ENCODE data around the gene TES. TPM values are rescaled to one million over a fixed set of nuclear protein-coding genes. Genes with fewer than 3 reads are reported as not detected.

Gene TES
- total RNA-seq, 2 donors from 2014 or later, result 17.1 to 29.8 TPM

DNA sequence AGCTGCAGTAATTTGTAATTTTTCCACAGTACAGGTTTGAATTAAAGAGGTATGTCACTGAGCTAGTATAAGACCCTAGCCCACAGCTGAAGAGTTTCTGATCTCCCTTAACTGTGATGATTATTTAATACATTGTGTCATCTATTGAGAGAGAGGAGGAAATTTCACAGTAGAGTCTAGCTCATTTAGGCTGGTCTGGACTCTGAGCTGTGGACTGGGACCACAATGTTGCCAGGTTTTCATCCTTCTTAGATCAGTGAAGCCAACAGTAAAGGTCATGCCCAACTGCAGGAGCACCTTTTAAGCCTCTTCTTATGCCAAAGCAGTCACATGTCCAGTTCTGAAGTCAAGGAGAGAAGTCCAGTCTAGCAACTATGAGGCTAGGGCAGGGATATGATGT, 8.9 kb downstream of the TES start:
- Histone ChIP-seq H3K4me1 (peaks cover 33% of the 10 kb centered on the region), H3K27me3 (no peaks in the 10 kb centered on the region), H3K4me3 (no peak overlapping the region), H3K36me3 (replicated peaks in 1 of 2; ENCODE audit: insufficient read depth in 1 of 2, low read depth in 2 of 2) (no peaks in the 10 kb centered on the region), H3K9me3 (no peaks in the 10 kb centered on the region), H3K27ac (no peak overlapping the region)
- DNase-seq (no peak), ATAC-seq (no peak)
- intact Hi-C loops (cut with DNase I), result no loop called here
- no peak for TF ChIP-seq POLR2A (IDR thresholded peaks at IDR 0.05)
- TF ChIP-seq, protein P1, sequence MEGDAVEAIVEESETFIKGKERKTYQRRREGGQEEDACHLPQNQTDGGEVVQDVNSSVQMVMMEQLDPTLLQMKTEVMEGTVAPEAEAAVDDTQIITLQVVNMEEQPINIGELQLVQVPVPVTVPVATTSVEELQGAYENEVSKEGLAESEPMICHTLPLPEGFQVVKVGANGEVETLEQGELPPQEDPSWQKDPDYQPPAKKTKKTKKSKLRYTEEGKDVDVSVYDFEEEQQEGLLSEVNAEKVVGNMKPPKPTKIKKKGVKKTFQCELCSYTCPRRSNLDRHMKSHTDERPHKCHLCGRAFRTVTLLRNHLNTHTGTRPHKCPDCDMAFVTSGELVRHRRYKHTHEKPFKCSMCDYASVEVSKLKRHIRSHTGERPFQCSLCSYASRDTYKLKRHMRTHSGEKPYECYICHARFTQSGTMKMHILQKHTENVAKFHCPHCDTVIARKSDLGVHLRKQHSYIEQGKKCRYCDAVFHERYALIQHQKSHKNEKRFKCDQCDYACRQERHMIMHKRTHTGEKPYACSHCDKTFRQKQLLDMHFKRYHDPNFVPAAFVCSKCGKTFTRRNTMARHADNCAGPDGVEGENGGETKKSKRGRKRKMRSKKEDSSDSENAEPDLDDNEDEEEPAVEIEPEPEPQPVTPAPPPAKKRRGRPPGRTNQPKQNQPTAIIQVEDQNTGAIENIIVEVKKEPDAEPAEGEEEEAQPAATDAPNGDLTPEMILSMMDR (IDR thresholded peaks at IDR 0.05), result no peak

DNA sequence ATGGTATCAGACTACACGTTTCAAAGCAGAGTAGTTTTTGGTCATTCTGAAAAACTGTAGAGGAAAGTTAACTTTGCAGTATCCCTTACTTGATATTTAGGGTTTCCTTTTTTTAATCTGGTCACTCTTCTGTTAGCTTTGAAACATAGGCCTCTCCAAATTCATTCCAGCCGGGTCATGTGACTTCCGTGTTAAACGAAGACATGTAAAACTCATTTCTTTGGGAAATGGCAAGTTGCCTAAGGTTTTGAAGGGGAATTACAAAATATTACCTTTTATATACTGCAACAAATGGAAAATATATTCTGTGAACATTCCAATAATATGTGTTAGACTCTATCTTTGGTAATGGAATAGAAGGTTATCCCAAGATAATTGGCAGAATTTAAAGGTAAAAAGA, 9.5 kb downstream of the TES start:
- no peak overlapping the region for H3K27ac ChIP-seq
- peaks cover 31% of the 10 kb centered on the region for H3K4me1 ChIP-seq
- H3K27me3 ChIP-seq, result no peaks in the 10 kb centered on the region

DNA sequence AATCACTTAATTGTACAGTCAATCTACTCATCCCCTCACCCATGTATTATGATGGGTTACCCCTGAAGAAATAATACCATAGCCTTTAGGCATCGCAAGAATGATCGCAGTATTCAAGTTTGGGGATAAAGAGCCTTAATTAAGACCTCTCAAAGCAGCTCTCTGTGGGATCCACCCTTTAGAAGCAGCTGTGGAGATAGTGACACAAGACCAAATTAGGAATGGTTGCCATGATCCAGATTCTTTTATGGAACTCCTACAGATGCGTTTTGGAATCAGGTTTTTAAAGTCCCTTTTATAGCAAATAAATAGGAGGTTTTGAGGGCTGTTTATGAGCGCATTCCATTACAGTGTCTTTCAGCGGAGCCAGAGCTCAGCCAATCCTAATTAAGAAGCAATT, 12.2 kb downstream of the TES start:
- no peak for TF ChIP-seq POLR2A (IDR thresholded peaks at IDR 0.05)
- Histone ChIP-seq H3K9me3 (no peaks in the 10 kb centered on the region), H3K27me3 (no peaks in the 10 kb centered on the region), H3K4me1 (peaks cover 24% of the 10 kb centered on the region), H3K27ac (no peak overlapping the region), H3K4me3 (no peak overlapping the region), H3K36me3 (replicated peaks in 1 of 2; ENCODE audit: insufficient read depth in 1 of 2, low read depth in 2 of 2) (no peaks in the 10 kb centered on the region)
- WGBS, 2 donors, result 92 to 94% methylated on average over 5 of the region's 5 CpGs
- ATAC-seq, result no peak
- intact Hi-C loops (cut with DNase I), result no loop called here
- no peak for DNase-seq

More for the DNA sequence above, 9.5 kb downstream of the TES start:
- TF ChIP-seq, protein P1 (IDR thresholded peaks at IDR 0.05), result no peak
- no peak for TF ChIP-seq POLR2A (IDR thresholded peaks at IDR 0.05)
- Histone ChIP-seq H3K4me3 (no peak overlapping the region), H3K9me3 (no peaks in the 10 kb centered on the region), H3K36me3 (replicated peaks in 1 of 2; ENCODE audit: insufficient read depth in 1 of 2, low read depth in 2 of 2) (no peaks in the 10 kb centered on the region)
- WGBS, 2 donors, result 84 to 85% methylated on average over 4 of the region's 4 CpGs
- intact Hi-C loops (cut with DNase I), result no loop called here
- DNase-seq, result no peak
- no peak for ATAC-seq

DNA sequence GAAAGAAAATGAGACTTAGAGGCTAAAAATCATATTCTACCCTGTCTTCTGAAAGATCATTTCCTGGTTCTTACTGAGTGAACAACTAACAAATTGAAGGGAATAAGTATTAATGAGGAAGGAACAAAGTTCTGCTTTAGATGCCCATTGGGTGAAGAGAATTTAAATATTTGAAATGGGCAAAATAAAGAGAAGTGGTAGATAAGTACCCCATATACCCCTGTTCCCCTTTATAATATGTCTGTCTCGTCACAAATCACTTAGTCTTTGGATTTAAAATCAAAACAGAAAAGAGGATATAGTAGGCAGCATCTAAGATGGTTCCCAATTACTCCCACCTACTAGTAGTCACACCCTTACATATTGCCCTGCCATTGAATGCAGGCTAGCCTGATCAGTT, 13.2 kb downstream of the TES start:
- 89 to 93% methylated on average over 1 of the region's 1 CpG for WGBS, 2 donors
- Histone ChIP-seq H3K9me3 (no peaks in the 10 kb centered on the region), H3K4me1 (peaks cover 13% of the 10 kb centered on the region), H3K36me3 (replicated peaks in 1 of 2; ENCODE audit: insufficient read depth in 1 of 2, low read depth in 2 of 2) (no peaks in the 10 kb centered on the region), H3K27ac (no peak overlapping the region), H3K27me3 (no peaks in the 10 kb centered on the region), H3K4me3 (no peak overlapping the region)
- intact Hi-C loops (cut with DNase I), result no loop called here
- ATAC-seq (no peak), DNase-seq (no peak)
- no peak for TF ChIP-seq POLR2A (IDR thresholded peaks at IDR 0.05)
- TF ChIP-seq, protein P1 (IDR thresholded peaks at IDR 0.05), result no peak

DNA sequence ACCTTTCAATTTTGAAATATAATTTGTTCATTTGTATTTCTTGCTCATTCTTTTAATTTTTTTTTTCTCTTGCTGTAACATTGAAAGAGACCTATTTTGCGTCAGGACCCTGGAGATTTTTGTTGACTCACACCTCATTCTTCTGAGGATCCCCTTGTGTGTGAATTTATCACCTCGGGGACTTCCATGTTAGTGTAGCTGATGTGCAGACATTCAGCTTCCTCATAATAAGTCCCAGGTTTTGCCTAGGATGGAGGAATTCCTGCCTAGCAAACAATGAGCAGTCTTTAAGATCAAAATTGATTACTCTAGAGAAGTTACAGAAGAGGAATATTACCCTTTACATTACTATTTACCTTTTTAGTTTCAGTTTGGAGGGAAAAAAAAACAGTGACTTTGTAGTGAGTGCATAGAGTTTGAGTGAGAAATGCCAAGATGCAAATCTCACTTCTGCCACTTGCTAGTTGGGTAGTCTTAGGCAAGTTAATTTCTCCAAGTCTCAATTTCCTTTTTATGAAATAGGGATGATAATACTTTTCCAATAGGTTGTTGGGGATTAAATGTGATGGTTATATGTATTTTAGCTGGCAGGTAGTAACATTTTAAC, 14.3 kb downstream of the TES start:
- Histone ChIP-seq H3K4me3 (no peak overlapping the region), H3K27ac (no peak overlapping the region), H3K4me1 (peaks cover 11% of the 10 kb centered on the region), H3K36me3 (replicated peaks in 1 of 2; ENCODE audit: insufficient read depth in 1 of 2, low read depth in 2 of 2) (no peaks in the 10 kb centered on the region), H3K27me3 (no peaks in the 10 kb centered on the region), H3K9me3 (no peaks in the 10 kb centered on the region)
- no peak for DNase-seq
- ATAC-seq, result no peak
- WGBS, 2 donors, result 72% methylated on average over 2 of the region's 2 CpGs
- intact Hi-C loops (cut with DNase I), result no loop called here
- TF ChIP-seq POLR2A (IDR thresholded peaks at IDR 0.05), result no peak
- TF ChIP-seq, protein P1 (IDR thresholded peaks at IDR 0.05), result no peak

Data from body of pancreas (tissue), 4 donors.